ENCODE data around the gene SEL1L3. TPM values are rescaled to one million over a fixed set of nuclear protein-coding genes. Genes with fewer than 3 reads are reported as not detected.

SEL1L3 gene
- total RNA-seq, 2 experiments from 2014 or later: 62.3 to 65.5 TPM

DNA sequence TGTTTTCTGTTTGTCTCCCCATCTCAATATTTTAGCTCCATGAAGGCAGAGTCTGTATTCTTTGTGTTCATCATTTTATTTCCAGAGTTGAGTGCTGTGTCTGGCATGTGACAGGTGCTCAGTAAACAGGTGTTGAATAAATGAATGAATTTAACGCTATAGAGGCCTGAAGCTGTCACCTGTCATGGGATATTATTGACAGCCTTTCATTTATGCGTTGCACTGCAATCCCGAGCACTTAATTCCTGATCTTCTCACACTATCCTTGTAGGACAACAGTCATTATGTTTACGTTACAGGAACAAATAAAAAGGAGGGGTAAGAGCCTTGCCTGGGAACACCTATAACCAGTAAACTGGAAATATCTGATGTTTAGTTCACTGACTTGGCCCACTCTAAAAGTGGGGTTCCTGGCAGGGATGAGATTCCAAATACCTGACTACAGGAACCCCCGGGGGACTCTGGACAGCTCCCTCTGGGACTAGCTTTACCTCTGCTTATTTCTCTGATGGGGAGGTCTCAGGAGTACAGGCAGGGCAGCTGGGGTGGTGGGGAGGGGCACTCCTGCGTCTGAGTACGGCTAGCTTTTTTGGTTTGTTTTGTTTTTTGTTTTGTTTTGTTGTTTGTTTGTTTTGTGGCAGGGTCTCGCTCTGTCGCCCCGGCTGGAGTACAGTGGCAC lies 36.6 kb downstream of the SEL1L3 start:
- Mint-ChIP-seq H3K36me3 (ENCODE audit: low read depth) (peaks cover 34% of the 10 kb centered on the region), H3K27ac (no peak overlapping the region)
- POLR2A ChIA-PET: no interaction called here

GRCh38 chr4:25823632-25824031 lies 39.2 kb downstream of the SEL1L3 start:
- Mint-ChIP-seq H3K27me3 (ENCODE audit: low read depth) (no peaks in the 10 kb centered on the region), H3K4me1 (ENCODE audit: low read depth) (no peaks in the 10 kb centered on the region), H3K27ac (no peak overlapping the region), H3K4me3 (no peak overlapping the region), H3K36me3 (ENCODE audit: low read depth) (peaks cover 37% of the 10 kb centered on the region), H3K9me3 (ENCODE audit: insufficient read depth) (no peaks in the 10 kb centered on the region)
- POLR2A ChIA-PET: no interaction called here
- ATAC-seq: no peak
- CTCF ChIA-PET: no interaction called here
- DNase-seq: no peak

More for the DNA sequence above, 36.6 kb downstream of the SEL1L3 start:
- no peaks in the 10 kb centered on the region for H3K27me3 Mint-ChIP-seq (ENCODE audit: low read depth)
- no peaks in the 10 kb centered on the region for H3K9me3 Mint-ChIP-seq (ENCODE audit: insufficient read depth)
- DNase-seq (no peak), ATAC-seq (no peak)
- CTCF ChIA-PET: no interaction called here
- no peak overlapping the region for H3K4me3 Mint-ChIP-seq
- no peaks in the 10 kb centered on the region for H3K4me1 Mint-ChIP-seq (ENCODE audit: low read depth)

- no peak for DNase-seq
- Mint-ChIP-seq H3K27ac (no peak overlapping the region), H3K4me1 (ENCODE audit: low read depth) (no peaks in the 10 kb centered on the region), H3K36me3 (ENCODE audit: low read depth) (peaks cover 39% of the 10 kb centered on the region), H3K27me3 (ENCODE audit: low read depth) (no peaks in the 10 kb centered on the region), H3K4me3 (no peak overlapping the region), H3K9me3 (ENCODE audit: insufficient read depth) (no peaks in the 10 kb centered on the region)
- ChIA-PET CTCF (no interaction called here), POLR2A (no interaction called here)
- ATAC-seq: no peak
These were observed 40.9 kb downstream of the SEL1L3 start for GRCh38 chr4:25821899-25822298.

DNA sequence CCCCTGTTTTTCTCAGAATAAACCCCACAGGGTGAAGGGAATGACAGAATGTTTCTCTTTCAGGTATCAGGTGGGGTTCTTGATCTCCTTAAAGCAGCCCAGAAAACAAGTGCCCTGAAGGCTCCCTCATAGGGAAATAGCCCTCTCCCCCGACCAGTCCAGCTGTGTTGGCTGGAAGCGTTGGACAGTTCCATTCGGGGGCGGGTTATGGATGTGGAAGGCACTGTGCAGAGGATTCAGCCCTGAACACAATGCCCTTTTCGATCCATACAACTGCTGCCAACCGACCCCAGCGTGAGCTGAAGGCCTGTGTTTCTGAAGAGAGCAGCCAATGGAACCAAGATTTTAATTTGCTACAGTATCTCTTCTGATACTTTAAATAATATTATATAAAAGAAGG lies 41.5 kb downstream of the SEL1L3 start:
- Mint-ChIP-seq H3K4me1 (ENCODE audit: low read depth) (no peaks in the 10 kb centered on the region), H3K9me3 (ENCODE audit: insufficient read depth) (no peaks in the 10 kb centered on the region), H3K27me3 (ENCODE audit: low read depth) (no peaks in the 10 kb centered on the region), H3K4me3 (no peak overlapping the region), H3K27ac (no peak overlapping the region), H3K36me3 (ENCODE audit: low read depth) (peaks cover 44% of the 10 kb centered on the region)
- DNase-seq (no peak), ATAC-seq (no peak)
- CTCF ChIA-PET: no interaction called here
- POLR2A ChIA-PET: no interaction called here

DNA sequence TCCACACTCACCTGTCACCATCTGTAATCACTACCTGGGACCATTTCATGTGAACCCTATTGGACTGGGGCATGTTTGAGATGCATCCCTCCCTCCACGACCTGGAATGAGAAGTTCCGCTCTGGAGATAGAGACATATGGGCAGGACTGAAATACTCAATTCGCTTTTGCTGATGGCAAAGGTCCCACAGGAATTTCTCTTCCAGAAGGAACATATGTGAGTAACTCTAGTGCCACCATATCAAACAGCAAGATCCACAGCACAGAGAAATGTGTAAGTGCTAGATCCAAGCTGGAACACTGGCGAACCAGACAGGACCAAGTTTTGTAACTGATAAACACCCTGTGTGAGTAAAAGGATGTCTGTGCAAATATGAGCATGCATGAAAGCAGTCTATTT lies 43.9 kb downstream of the SEL1L3 start:
- H3K27me3 Mint-ChIP-seq (ENCODE audit: low read depth): no peaks in the 10 kb centered on the region
- ChIA-PET POLR2A (no interaction called here), CTCF (interaction anchor here (1.2 kb wide), 1 partner anchor 169 kb away, joined by 3 read pairs; no protein-coding TSS in a partner anchor)
- ATAC-seq (no peak), DNase-seq (no peak)
- no peaks in the 10 kb centered on the region for H3K9me3 Mint-ChIP-seq (ENCODE audit: insufficient read depth)
- H3K4me3 Mint-ChIP-seq: no peak overlapping the region
- H3K4me1 Mint-ChIP-seq (ENCODE audit: low read depth): no peaks in the 10 kb centered on the region
- no peak overlapping the region for H3K27ac Mint-ChIP-seq
- peaks cover 51% of the 10 kb centered on the region for H3K36me3 Mint-ChIP-seq (ENCODE audit: low read depth)

DNA sequence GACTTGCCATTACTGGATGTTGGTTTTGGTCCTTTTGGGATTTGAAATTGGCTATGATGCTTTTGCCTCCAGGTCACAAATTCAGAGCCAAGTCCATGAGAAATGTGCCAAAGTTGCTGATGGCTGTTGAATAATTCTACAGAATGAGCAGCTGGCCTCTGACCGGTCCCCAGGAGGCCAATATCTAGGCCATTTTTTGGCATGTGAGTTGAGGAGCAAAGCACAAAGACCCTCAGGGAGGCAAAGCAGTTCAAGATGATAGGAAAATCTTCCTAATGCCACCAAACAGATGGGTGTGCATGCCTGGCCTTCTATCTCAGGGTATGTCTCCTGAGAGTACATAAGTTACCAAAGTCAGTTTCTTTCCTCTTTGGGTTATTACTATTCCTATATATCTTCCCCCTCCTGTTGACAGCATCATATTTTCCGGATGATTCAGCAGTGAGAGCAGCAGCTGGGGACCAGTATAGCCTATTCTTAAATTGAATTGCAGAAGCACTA lies 44.4 kb downstream of the SEL1L3 start:
- POLR2A ChIA-PET: no interaction called here
- Mint-ChIP-seq H3K27me3 (ENCODE audit: low read depth) (no peaks in the 10 kb centered on the region), H3K4me1 (ENCODE audit: low read depth) (no peaks in the 10 kb centered on the region), H3K9me3 (ENCODE audit: insufficient read depth) (no peaks in the 10 kb centered on the region), H3K36me3 (ENCODE audit: low read depth) (peaks cover 54% of the 10 kb centered on the region), H3K4me3 (no peak overlapping the region), H3K27ac (no peak overlapping the region)
- DNase-seq (no peak), ATAC-seq (no peak)
- CTCF ChIA-PET: no interaction called here

- DNase-seq: no peak
- Mint-ChIP-seq H3K27ac (no peak overlapping the region), H3K36me3 (ENCODE audit: low read depth) (peaks cover 55% of the 10 kb centered on the region), H3K4me3 (no peak overlapping the region), H3K9me3 (ENCODE audit: insufficient read depth) (no peaks in the 10 kb centered on the region), H3K27me3 (ENCODE audit: low read depth) (no peaks in the 10 kb centered on the region), H3K4me1 (ENCODE audit: low read depth) (no peaks in the 10 kb centered on the region)
- ChIA-PET CTCF (no interaction called here), POLR2A (no interaction called here)
- ATAC-seq: no peak
These were observed 45.6 kb downstream of the SEL1L3 start for GRCh38 chr4:25817059-25817681.

DNA sequence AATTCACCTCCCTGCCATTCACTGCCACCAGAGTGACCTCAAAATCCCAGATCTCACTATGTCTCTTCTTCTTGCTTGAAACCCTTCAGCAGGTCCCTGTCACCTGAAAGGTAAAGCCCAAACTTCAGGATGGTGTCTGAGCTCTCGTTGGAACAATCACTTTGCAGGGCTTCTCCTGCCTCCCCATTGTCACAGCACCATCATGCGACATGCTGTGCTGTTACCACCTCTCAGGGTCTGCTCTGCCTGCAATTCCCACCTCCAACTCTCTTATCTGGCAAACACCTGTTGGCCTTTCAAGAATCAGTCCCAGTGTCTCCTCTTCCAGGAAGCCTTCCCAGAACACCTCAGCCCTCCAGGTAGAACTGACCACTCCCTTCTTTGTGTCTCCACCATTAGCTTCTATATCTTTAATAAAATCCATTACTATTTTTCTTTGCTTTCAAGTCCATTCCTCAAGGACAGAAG lies 46.2 kb downstream of the SEL1L3 start:
- ATAC-seq (no peak), DNase-seq (no peak)
- Mint-ChIP-seq H3K4me3 (no peak overlapping the region), H3K36me3 (ENCODE audit: low read depth) (peaks cover 54% of the 10 kb centered on the region), H3K27me3 (ENCODE audit: low read depth) (no peaks in the 10 kb centered on the region), H3K4me1 (ENCODE audit: low read depth) (no peaks in the 10 kb centered on the region), H3K9me3 (ENCODE audit: insufficient read depth) (no peaks in the 10 kb centered on the region), H3K27ac (no peak overlapping the region)
- POLR2A ChIA-PET: no interaction called here
- CTCF ChIA-PET: no interaction called here

- POLR2A ChIA-PET: no interaction called here
- H3K36me3 Mint-ChIP-seq (ENCODE audit: low read depth): peaks cover 57% of the 10 kb centered on the region
- DNase-seq (no peak), ATAC-seq (no peak)
- no peak overlapping the region for H3K27ac Mint-ChIP-seq
- CTCF ChIA-PET: no interaction called here
- H3K4me3 Mint-ChIP-seq: no peak overlapping the region
- H3K9me3 Mint-ChIP-seq (ENCODE audit: insufficient read depth): no peaks in the 10 kb centered on the region
- H3K27me3 Mint-ChIP-seq (ENCODE audit: low read depth): no peaks in the 10 kb centered on the region
- H3K4me1 Mint-ChIP-seq (ENCODE audit: low read depth): no peaks in the 10 kb centered on the region
These were observed 47.2 kb downstream of the SEL1L3 start for GRCh38 chr4:25815586-25815985.

DNA sequence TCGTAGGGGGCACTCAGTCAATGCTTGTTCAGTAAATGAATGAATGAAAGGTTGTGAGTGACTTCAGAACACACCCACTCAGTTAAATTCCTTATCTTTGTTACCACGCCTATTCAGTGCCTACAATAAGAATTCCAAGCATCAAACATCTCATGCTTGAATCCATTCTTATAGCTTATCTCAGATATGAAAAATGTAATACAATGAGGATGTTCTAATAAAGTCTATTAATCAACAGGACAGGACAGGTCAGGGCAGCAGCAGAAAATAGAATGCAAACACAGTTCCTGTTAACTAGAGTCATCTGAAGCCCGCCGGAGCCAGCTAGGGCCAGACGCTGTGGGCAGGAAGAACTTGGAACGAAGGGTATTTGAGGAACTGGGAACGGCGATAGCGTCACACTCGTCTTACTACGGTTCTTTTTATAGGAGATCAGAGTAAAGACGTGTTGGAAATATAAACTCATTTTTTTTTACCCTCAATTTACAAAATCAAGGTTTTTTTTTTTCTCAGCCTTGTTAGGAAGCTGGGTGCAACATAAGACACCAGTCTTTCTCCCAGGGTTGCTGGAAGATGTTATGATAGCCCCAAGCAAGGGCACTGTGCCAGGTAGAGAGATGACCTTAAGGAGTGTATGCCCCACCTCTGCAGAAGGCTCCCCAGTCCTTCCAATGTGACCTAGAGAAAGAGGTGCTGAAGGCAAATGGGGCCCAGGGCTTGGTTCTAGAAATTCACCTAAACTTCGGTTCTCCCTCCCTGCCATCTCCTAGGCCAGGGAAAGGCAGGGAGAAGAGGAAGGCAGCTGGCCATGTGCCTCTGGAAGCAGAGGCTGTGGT lies 48.3 kb downstream of the SEL1L3 start:
- Mint-ChIP-seq H3K36me3 (ENCODE audit: low read depth) (peaks cover 51% of the 10 kb centered on the region), H3K27ac (no peak overlapping the region), H3K4me1 (ENCODE audit: low read depth) (no peaks in the 10 kb centered on the region), H3K27me3 (ENCODE audit: low read depth) (no peaks in the 10 kb centered on the region), H3K4me3 (no peak overlapping the region), H3K9me3 (ENCODE audit: insufficient read depth) (no peaks in the 10 kb centered on the region)
- ChIA-PET CTCF (no interaction called here), POLR2A (no interaction called here)
- DNase-seq: no peak
- no peak for ATAC-seq

- CTCF ChIA-PET: no interaction called here
- H3K27me3 Mint-ChIP-seq (ENCODE audit: low read depth): no peaks in the 10 kb centered on the region
- H3K27ac Mint-ChIP-seq: no peak overlapping the region
- POLR2A ChIA-PET: no interaction called here
- H3K4me1 Mint-ChIP-seq (ENCODE audit: low read depth): no peaks in the 10 kb centered on the region
- no peak overlapping the region for H3K4me3 Mint-ChIP-seq
- ATAC-seq (no peak), DNase-seq (no peak)
- H3K9me3 Mint-ChIP-seq (ENCODE audit: insufficient read depth): no peaks in the 10 kb centered on the region
- peaks cover 45% of the 10 kb centered on the region for H3K36me3 Mint-ChIP-seq (ENCODE audit: low read depth)
These were observed 49.2 kb downstream of the SEL1L3 start for GRCh38 chr4:25813448-25814106.

- Mint-ChIP-seq H3K36me3 (ENCODE audit: low read depth) (peaks cover 50% of the 10 kb centered on the region), H3K9me3 (ENCODE audit: insufficient read depth) (no peaks in the 10 kb centered on the region), H3K4me1 (ENCODE audit: low read depth) (no peaks in the 10 kb centered on the region), H3K4me3 (no peak overlapping the region), H3K27ac (no peak overlapping the region), H3K27me3 (ENCODE audit: low read depth) (no peaks in the 10 kb centered on the region)
- ATAC-seq (no peak), DNase-seq (no peak)
- CTCF ChIA-PET: no interaction called here
- POLR2A ChIA-PET: no interaction called here
These were observed 50.9 kb downstream of the SEL1L3 start for GRCh38 chr4:25811841-25812240.
